Fibroblast of lung (primary cell): ENCODE data around the gene SLC25A5. TPM values are rescaled to one million over a fixed set of nuclear protein-coding genes. Genes with fewer than 3 reads are reported as not detected.
"Not testable (repeated sequence)": the region's sequence is repeated elsewhere in the genome, so short reads cannot be mapped to it uniquely, and the experiment has no call there.

Source experiments
- DNase-seq, 2 donors: peaks; one replicate each; pipeline versions ENCODE4 v3.0.0 to v3.0.0-alpha.2; 2010; ENCODE audit warnings: low read depth in 2 of 2
- H2AFZ ChIP-seq: 2 replicates; pipeline ENCODE4 v1.5.1; 2012; ENCODE audit warnings: low read length, control low read depth, inconsistent platforms
- H3K27ac ChIP-seq: 2 replicates; pipeline ENCODE4 v1.5.1; 2011; ENCODE audit warnings: low read length, control low read depth; ENCODE audit not compliant: insufficient read depth
- H3K27me3 ChIP-seq: 2 replicates; pipeline ENCODE4 v1.5.1; 2011; ENCODE audit warnings: mild to moderate bottlenecking, low read length; ENCODE audit not compliant: control insufficient read depth, insufficient read depth
- H3K36me3 ChIP-seq: 2 replicates; pipeline ENCODE4 v1.5.1; 2011; ENCODE audit warnings: low read length; ENCODE audit not compliant: control insufficient read depth, insufficient read depth
- H3K4me1 ChIP-seq: 2 replicates; pipeline ENCODE4 v1.5.1; 2011; ENCODE audit warnings: low read length; ENCODE audit not compliant: control insufficient read depth, insufficient read depth; ENCODE audit errors: extremely low read depth
- H3K4me2 ChIP-seq: 2 replicates; pipeline ENCODE4 v1.5.1; 2011; ENCODE audit warnings: low read length, control low read depth; ENCODE audit not compliant: insufficient read depth; ENCODE audit errors: extremely low read depth
- H3K4me3 ChIP-seq, 4 experiments: fragments of 200-600 bp in 1 of 4; sonication (generic) in 1 of 4; replicated peaks in 1 of 4; 2 replicates each; pipeline ENCODE4 v1.5.1; 2011 to 2016; ENCODE audit warnings: low read length in 4 of 4, low read depth in 3 of 4, mild to moderate bottlenecking in 3 of 4, control low read depth in 2 of 4, inconsistent platforms in 1 of 4, mixed read lengths in 1 of 4; ENCODE audit not compliant: insufficient read depth in 1 of 4; ENCODE audit errors: control extremely low read depth in 1 of 4
- H3K79me2 ChIP-seq: 2 replicates; pipeline ENCODE4 v1.5.1; 2012; ENCODE audit warnings: mild to moderate bottlenecking, low read length, inconsistent platforms; ENCODE audit not compliant: control insufficient read depth, insufficient read depth
- H3K9ac ChIP-seq: 2 replicates; pipeline ENCODE4 v1.5.1; 2011; ENCODE audit warnings: mild to moderate bottlenecking, low read length, control low read depth; ENCODE audit not compliant: insufficient read depth
- H3K9me3 ChIP-seq: 2 replicates; pipeline ENCODE4 v1.5.1; 2012; ENCODE audit warnings: low read depth, low read length; ENCODE audit not compliant: control insufficient read depth, insufficient read depth
- H4K20me1 ChIP-seq: 2 replicates; pipeline ENCODE4 v1.5.1; 2011; ENCODE audit warnings: low read length; ENCODE audit not compliant: control insufficient read depth, insufficient read depth; ENCODE audit errors: extremely low read depth
- EZH2 ChIP-seq: IDR thresholded peaks from 2 replicates; pipeline ENCODE4 v1.5.1; 2012; ENCODE audit warnings: low read length, control low read depth, mild to moderate bottlenecking; ENCODE audit errors: missing control alignments
- polyA plus RNA-seq, 2 donors: library from polyadenylated mRNA; depleted of rRNA in 1 of 2; stranded (reverse) in 1 of 2; unstranded in 1 of 2; fragments of >200 nt; gene quantifications; 2 replicates each; pipeline ENCODE4 v1.2.1, GENCODE V29; 2011 to 2012; ENCODE audit warnings: missing spikeins in 1 of 2
- total RNA-seq: library from RNA; depleted of rRNA; stranded (reverse); fragments of >200 nt; gene quantifications from 2 replicates; pipeline ENCODE4 v1.2.1, GENCODE V29; 2014
- TF ChIP-seq, protein P1 (sequence below), 2 donors: IDR thresholded peaks in 1 of 2; conservative IDR thresholded peaks in 1 of 2; 1 replicate in 1 of 2; 2 replicates in 1 of 2; pipeline ENCODE4 v1.5.1; 2011 to 2012; ENCODE audit warnings: low read length in 2 of 2, control low read depth in 1 of 2, inconsistent platforms in 1 of 2, low read depth in 1 of 2, mild to moderate bottlenecking in 1 of 2

Gene SLC25A5
- total and polyA plus RNA-seq, 2 donors (not counting 1 experiment from before 2014, with no cell fraction given): 157 to 255 TPM

DNA sequence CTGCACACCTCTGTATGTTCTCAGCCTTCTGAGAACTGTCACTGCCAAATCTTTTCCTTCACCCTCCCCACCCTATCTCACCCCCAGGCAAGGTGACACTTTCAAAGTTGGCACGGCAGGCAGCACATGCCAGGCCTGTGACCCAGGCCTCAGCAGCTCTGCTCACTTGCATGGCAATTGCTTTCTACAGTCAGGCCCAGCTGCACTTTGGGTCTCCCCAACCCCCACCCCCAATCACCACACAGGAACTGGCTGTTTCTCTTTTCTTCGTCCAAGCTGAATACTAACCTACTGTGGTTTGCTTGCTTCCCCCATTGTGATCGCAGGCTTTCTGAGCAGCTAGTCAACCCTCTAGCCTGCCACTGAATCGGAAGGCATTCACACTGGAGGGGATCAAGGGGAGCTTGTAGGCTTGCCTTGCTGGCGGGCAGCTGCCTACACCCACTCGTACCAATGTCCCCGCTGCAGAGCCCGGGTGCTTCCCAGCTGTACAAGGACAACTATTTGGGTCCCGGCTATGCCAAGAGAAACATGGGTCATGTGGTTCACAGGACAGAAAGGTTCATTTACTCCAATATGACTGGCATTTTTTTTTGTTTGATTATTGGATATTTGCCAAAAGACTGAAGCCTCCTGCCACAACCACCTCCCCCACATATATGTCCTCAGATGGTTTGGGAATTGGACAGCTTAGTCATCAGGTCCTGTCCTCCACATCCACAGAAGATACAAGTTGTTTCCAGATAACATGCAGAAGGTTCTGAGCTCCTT, 41.0 kb upstream of the SLC25A5 start:
- H3K27ac ChIP-seq: no peak overlapping the region
- H3K9me3 ChIP-seq: no peaks in the 10 kb centered on the region
- DNase-seq: peak; percentile 24 to 67
- no peak overlapping the region for H3K4me2 ChIP-seq
- H3K4me3 ChIP-seq: no peak overlapping the region
- no peak overlapping the region for H2AFZ ChIP-seq
- H3K79me2 ChIP-seq: no peaks in the 10 kb centered on the region
- no peaks in the 10 kb centered on the region for H4K20me1 ChIP-seq
- H3K36me3 ChIP-seq: no peaks in the 10 kb centered on the region
- no peaks in the 10 kb centered on the region for H3K27me3 ChIP-seq
- peaks cover 2% of the 10 kb centered on the region for H3K4me1 ChIP-seq
- TF ChIP-seq EZH2: no peak
- TF ChIP-seq, protein P1, sequence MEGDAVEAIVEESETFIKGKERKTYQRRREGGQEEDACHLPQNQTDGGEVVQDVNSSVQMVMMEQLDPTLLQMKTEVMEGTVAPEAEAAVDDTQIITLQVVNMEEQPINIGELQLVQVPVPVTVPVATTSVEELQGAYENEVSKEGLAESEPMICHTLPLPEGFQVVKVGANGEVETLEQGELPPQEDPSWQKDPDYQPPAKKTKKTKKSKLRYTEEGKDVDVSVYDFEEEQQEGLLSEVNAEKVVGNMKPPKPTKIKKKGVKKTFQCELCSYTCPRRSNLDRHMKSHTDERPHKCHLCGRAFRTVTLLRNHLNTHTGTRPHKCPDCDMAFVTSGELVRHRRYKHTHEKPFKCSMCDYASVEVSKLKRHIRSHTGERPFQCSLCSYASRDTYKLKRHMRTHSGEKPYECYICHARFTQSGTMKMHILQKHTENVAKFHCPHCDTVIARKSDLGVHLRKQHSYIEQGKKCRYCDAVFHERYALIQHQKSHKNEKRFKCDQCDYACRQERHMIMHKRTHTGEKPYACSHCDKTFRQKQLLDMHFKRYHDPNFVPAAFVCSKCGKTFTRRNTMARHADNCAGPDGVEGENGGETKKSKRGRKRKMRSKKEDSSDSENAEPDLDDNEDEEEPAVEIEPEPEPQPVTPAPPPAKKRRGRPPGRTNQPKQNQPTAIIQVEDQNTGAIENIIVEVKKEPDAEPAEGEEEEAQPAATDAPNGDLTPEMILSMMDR (conservative IDR thresholded peaks at IDR 0.05 in 1 of 2, IDR thresholded peaks at IDR 0.05 in 1 of 2; ENCODE audit: low read depth in 1 of 2, low read length in 2 of 2): no peak
- H3K9ac ChIP-seq: no peak overlapping the region

DNA sequence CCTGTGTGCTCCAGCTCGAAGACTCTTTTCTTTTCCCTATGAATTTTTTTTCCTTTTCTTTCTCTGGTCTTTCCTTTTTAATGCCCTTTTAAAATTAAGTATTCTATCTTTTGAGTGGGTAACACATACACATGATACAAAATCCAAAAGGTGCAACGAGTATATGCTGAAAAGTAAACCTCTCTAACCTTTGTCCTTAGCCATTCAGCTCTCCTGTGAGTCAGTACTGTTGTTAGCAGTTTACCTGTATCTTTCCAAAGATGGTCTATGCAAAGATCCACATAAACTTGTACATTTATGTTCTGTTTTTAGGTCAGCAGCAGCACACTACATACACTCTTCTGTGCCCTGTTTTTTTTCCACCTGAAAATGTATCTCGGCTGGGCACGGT, 40.5 kb upstream of the SLC25A5 start:
- Histone ChIP-seq H3K9me3 (no peaks in the 10 kb centered on the region), H3K9ac (no peak overlapping the region), H4K20me1 (no peaks in the 10 kb centered on the region), H3K36me3 (no peaks in the 10 kb centered on the region), H3K27me3 (no peaks in the 10 kb centered on the region), H3K27ac (no peak overlapping the region), H3K79me2 (no peaks in the 10 kb centered on the region), H3K4me2 (no peak overlapping the region), H3K4me1 (peaks cover 2% of the 10 kb centered on the region), H2AFZ (no peak overlapping the region), H3K4me3 (no peak overlapping the region)
- DNase-seq: no peak
- no peak for TF ChIP-seq EZH2
- TF ChIP-seq, protein P1 (conservative IDR thresholded peaks at IDR 0.05 in 1 of 2, IDR thresholded peaks at IDR 0.05 in 1 of 2; ENCODE audit: low read depth in 1 of 2, low read length in 2 of 2): no peak

DNA sequence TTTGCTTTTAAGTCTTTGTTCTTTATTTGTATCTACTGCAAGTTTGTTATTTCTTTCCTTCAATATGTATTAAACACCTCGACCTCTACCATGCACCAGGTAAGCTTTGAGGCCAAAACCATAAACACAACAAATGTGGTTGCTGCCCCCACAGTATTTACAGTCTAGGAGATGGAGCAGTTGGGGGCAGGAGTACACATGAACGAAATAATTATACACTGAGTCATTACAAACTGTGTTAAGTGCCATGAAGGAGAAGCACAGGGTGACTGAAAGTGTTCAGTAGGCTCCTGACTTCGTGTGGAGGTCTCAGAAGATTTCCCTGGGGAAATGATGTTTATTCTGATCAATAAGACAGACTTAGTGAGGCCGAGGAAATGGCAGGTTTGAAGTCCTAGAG, 38.8 kb upstream of the SLC25A5 start:
- no peak for TF ChIP-seq EZH2
- TF ChIP-seq, protein P1 (conservative IDR thresholded peaks at IDR 0.05 in 1 of 2, IDR thresholded peaks at IDR 0.05 in 1 of 2; ENCODE audit: low read depth in 1 of 2, low read length in 2 of 2): no peak
- no peak overlapping the region for H3K9ac ChIP-seq
- no peak overlapping the region for H2AFZ ChIP-seq
- H4K20me1 ChIP-seq: no peaks in the 10 kb centered on the region
- peak in 1 of 2 donors; percentile 41 for DNase-seq
- H3K4me2 ChIP-seq: no peak overlapping the region
- H3K79me2 ChIP-seq: no peaks in the 10 kb centered on the region
- no peaks in the 10 kb centered on the region for H3K27me3 ChIP-seq
- no peaks in the 10 kb centered on the region for H3K36me3 ChIP-seq
- no peak overlapping the region for H3K4me3 ChIP-seq
- peaks cover 2% of the 10 kb centered on the region for H3K4me1 ChIP-seq
- no peak overlapping the region for H3K27ac ChIP-seq
- H3K9me3 ChIP-seq: no peaks in the 10 kb centered on the region

DNA sequence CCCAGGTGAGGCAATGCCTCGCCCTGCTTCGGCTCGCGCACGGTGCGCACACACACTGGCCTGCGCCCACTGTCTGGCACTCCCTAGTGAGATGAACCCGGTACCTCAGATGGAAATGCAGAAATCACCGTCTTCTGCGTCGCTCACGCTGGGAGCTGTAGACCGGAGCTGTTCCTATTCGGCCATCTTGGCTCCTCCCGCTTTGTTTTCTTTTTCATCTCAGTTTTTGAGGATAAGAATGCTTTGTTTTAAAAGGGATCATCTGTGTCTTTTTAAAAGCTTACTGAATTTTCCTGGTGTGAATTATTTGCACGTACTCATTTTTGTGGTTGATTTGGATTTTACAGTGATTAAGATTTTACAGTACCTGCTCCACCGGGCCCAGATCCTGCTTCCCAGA, 26.9 kb upstream of the SLC25A5 start:
- DNase-seq, H3K4me1 ChIP-seq, H3K4me2 ChIP-seq, H3K9me3 ChIP-seq, H3K9ac ChIP-seq, H3K36me3 ChIP-seq, H3K4me3 ChIP-seq, H2AFZ ChIP-seq, H3K27ac ChIP-seq, H3K79me2 ChIP-seq, H3K27me3 ChIP-seq, H4K20me1 ChIP-seq: not testable (repeated sequence)
